Heart left ventricle (tissue), 13 donors: ENCODE data around the gene PPT2.

Source experiments
- CTCF ChIP-seq, 12 donors: fragments of 200-600 bp; sonication (generic) in 4 of 12; IDR thresholded peaks; one replicate each; pipeline versions ENCODE4 v1.5.0 to v1.8.0; 2018 to 2022; ENCODE audit warnings: antibody characterized with exemption in 12 of 12, mild to moderate bottlenecking in 5 of 12
- POLR2A ChIP-seq, 2 donors: fragments of 450-650 bp; IDR thresholded peaks; one replicate each; pipeline ENCODE4 v1.6.1; 2017; ENCODE audit warnings: antibody characterized with exemption in 2 of 2, mild to moderate bottlenecking in 2 of 2, moderate library complexity in 2 of 2
- donor health status: ischemic (EF 13 %, LVEDD 7.1; RV severe dilation, severe dysfunction).
- donor health status: DM: no; HTN: yes; CAD: no.
- donor health status: DM: no; HTN: no; CAD: no.
- donor health status: ischemic (EF 25% LVEDD 6.9; RV normal size, moderate dysfunction).
- donor health status: ischemic (EF 25% LVEDD 5.7; RV mildly dilated, moderate dysfunction).
- donor health status: ischemic (EF 35%, LVEDD 5.7; RV mildly dilated, moderate dysfunction).
- donor health status: nonischemic (EF 11% LVEDD 7.7; RV severe dilation, severe dysfunction).
- donor health status: DM: yes; HTN: yes; CAD: no.
- donor health status: PGD.
- donor health status: ischemic (EF 29% LVEDD 5.4; RV normal size, mild dysfunction).
- donor health status: nonischemic (EF 23%, LVEDD 6.1; RV moderate dilation, normal function).

GRCh38 chr6:32146687-32147086 is 7.3 kb upstream of the PPT2 start:
- TF ChIP-seq CTCF (IDR thresholded peaks at IDR 0.05): no peak
- TF ChIP-seq POLR2A (IDR thresholded peaks at IDR 0.05): no peak
